PFSK-1 (cell line): ENCODE data around the gene SIAH1.

Source experiments
- FOXP2 ChIP-seq: optimal IDR thresholded peaks from 2 replicates; pipeline ENCODE3; 2011; ENCODE audit warnings: borderline replicate concordance, control low read depth, inconsistent platforms; ENCODE audit not compliant: insufficient read depth; ENCODE audit errors: extremely low read length, extremely low read depth
- POLR2AphosphoS5 ChIP-seq: IDR thresholded peaks from 2 replicates; pipeline ENCODE4 v1.6.1; 2012; ENCODE audit warnings: low read depth, mild to moderate bottlenecking, control low read depth, low read length, moderate library complexity
- REST ChIP-seq, 2 experiments: IDR thresholded peaks; 2 replicates each; pipeline versions ENCODE4 v1.6.1 to v1.8.0; 2011 to 2012; ENCODE audit warnings: low read depth in 2 of 2, low read length in 2 of 2, control low read depth in 1 of 2, inconsistent platforms in 1 of 2, mild to moderate bottlenecking in 1 of 2, moderate library complexity in 1 of 2; ENCODE audit not compliant: insufficient read depth in 1 of 2
- SIN3A ChIP-seq: IDR thresholded peaks from 2 replicates; pipeline ENCODE4 v1.6.1; 2012; ENCODE audit warnings: mild to moderate bottlenecking, low read length, moderate library complexity, borderline replicate concordance; ENCODE audit not compliant: insufficient read depth
- TAF1 ChIP-seq: IDR thresholded peaks from 2 replicates; pipeline ENCODE4 v1.6.1; 2012; ENCODE audit warnings: low read length, control low read depth, borderline replicate concordance; ENCODE audit not compliant: insufficient read depth

- TF ChIP-seq POLR2AphosphoS5 (no peak), SIN3A (no peak), TAF1 (no peak), REST (IDR thresholded peaks at IDR 0.05; ENCODE audit: insufficient read depth in 1 of 2, low read depth in 2 of 2, low read length in 2 of 2) (no peak), FOXP2 (no peak)
Measured at GRCh38 chr16:48433116-48433849, 48.1 kb upstream of the SIAH1 start.
